Tibial artery (tissue), 4 donors: Measurements from ENCODE around the gene GAGE10.

ENCODE experiments used
- DNase-seq, 2 donors: peaks; one replicate each; pipeline ENCODE4 v3.0.0-alpha.2; 2019
- H3K27ac ChIP-seq, 2 donors: fragments of 200-600 bp; sonication (generic) in 1 of 2; 1 replicate in 1 of 2; 2 replicates in 1 of 2; pipeline ENCODE4 v1.5.1; 2018 to 2019; ENCODE audit warnings: mild to moderate bottlenecking in 1 of 2
- H3K27me3 ChIP-seq, 2 donors: fragments of 200-600 bp; sonication (generic) in 1 of 2; one replicate each; pipeline versions ENCODE4 v1.5.1 to v1.6.0; 2016 to 2019
- H3K36me3 ChIP-seq, 3 donors: fragments of 200-600 bp; sonication (generic) in 2 of 3; one replicate each; pipeline ENCODE4 v1.5.1; 2016 to 2019; ENCODE audit warnings: mild to moderate bottlenecking in 2 of 3
- H3K4me1 ChIP-seq, 4 donors: fragments of 200-600 bp; sonication (generic) in 2 of 4; 1 replicate in 3 of 4; 2 replicates in 1 of 4; pipeline ENCODE4 v1.5.1; 2016 to 2019
- H3K4me3 ChIP-seq, 2 donors: fragments of 200-600 bp; sonication (generic) in 1 of 2; 1 replicate in 1 of 2; 2 replicates in 1 of 2; pipeline ENCODE4 v1.5.1; 2018 to 2019; ENCODE audit warnings: mild to moderate bottlenecking in 2 of 2
- H3K9me3 ChIP-seq, 3 donors: fragments of 200-600 bp; sonication (generic) in 1 of 3; one replicate each; pipeline ENCODE4 v1.5.1; 2016 to 2019
- intact Hi-C: fragments of 100-400 bp; cut with DNase I; formaldehyde crosslinking; loops from one replicate; pipeline ENCODE4 v1.15.0; 2023; ENCODE audit warnings: low total_unique reads
- TF ChIP-seq, protein P1 (sequence below), 2 experiments: fragments of 200-600 bp in 1 of 2; fragments of 450-650 bp in 1 of 2; IDR thresholded peaks; one replicate each; pipeline ENCODE4 v1.5.1; 2017 to 2019; ENCODE audit warnings: antibody characterized with exemption in 2 of 2, mild to moderate bottlenecking in 1 of 2, moderate library complexity in 1 of 2

GAGE10 gene

DNA sequence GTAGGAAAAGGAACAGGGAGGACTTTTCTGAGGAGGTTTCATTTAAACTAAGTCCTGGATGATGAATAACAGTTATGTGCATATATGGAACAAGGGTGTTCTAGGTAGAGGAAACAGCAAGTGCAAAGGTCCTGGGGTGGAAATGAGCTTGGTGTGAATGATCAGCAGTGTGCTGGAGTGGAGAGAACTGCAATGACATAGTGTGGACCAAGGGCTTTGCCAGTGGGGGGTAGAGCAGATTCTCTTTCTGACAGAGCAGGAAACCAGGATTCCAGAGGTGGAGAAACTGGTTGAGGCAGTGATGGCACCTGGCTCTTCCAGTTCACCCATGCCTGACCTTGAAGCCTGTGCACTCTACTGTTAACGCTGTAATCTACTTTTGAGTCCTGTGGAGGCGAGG lies 32.1 kb upstream of the GAGE10 start:
- Histone ChIP-seq H3K27ac (peak overlapping the region in 1 of 2 donors; percentile 93), H3K4me1 (peaks cover 0 to 47% (median 19%) of the 10 kb centered on the region in 4 donors), H3K27me3 (no peaks in the 10 kb centered on the region), H3K9me3 (no peaks in the 10 kb centered on the region), H3K4me3 (peak overlapping the region; percentile 80 to 89), H3K36me3 (peaks cover 0 to 4% (median 0%) of the 10 kb centered on the region in 3 donors)
- TF ChIP-seq, protein P1, sequence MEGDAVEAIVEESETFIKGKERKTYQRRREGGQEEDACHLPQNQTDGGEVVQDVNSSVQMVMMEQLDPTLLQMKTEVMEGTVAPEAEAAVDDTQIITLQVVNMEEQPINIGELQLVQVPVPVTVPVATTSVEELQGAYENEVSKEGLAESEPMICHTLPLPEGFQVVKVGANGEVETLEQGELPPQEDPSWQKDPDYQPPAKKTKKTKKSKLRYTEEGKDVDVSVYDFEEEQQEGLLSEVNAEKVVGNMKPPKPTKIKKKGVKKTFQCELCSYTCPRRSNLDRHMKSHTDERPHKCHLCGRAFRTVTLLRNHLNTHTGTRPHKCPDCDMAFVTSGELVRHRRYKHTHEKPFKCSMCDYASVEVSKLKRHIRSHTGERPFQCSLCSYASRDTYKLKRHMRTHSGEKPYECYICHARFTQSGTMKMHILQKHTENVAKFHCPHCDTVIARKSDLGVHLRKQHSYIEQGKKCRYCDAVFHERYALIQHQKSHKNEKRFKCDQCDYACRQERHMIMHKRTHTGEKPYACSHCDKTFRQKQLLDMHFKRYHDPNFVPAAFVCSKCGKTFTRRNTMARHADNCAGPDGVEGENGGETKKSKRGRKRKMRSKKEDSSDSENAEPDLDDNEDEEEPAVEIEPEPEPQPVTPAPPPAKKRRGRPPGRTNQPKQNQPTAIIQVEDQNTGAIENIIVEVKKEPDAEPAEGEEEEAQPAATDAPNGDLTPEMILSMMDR (IDR thresholded peaks at IDR 0.05) = no peak
- no peak for DNase-seq
- intact Hi-C loops = no loop called here

DNA sequence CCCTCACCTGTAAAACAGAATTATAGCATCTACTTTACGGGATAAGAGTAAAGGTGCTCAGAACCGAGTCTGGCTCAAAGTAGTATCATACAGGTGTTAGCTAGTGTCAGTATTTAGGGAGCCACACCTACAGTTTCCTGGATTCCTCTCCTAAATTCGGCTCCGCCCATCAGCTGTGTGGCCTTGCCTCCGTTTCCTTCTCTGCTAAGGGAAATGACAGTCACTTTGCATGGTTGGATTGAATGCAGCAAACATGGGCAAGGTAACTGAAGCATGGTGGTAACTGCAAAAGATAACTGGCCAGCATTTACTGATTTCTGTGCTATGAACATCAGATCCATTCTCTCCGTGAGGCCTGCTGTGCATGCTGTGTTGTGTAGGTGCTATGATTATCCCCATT lies 31.0 kb upstream of the GAGE10 start:
- Histone ChIP-seq H3K9me3 (no peaks in the 10 kb centered on the region), H3K27ac (no peak overlapping the region), H3K4me3 (no peak overlapping the region), H3K27me3 (no peaks in the 10 kb centered on the region), H3K4me1 (peaks cover 0 to 52% (median 19%) of the 10 kb centered on the region in 4 donors), H3K36me3 (peaks cover 0 to 4% (median 0%) of the 10 kb centered on the region in 3 donors)
- DNase-seq = no peak
- TF ChIP-seq, protein P1 (IDR thresholded peaks at IDR 0.05) = no peak
- intact Hi-C loops = no loop called here

GRCh38 chrX:49273181-49273727 lies 30.2 kb upstream of the GAGE10 start:
- Histone ChIP-seq H3K27me3 (no peaks in the 10 kb centered on the region), H3K4me3 (no peak overlapping the region), H3K36me3 (peaks cover 0 to 4% (median 0%) of the 10 kb centered on the region in 3 donors), H3K27ac (no peak overlapping the region), H3K4me1 (peaks cover 0 to 52% (median 19%) of the 10 kb centered on the region in 4 donors), H3K9me3 (no peaks in the 10 kb centered on the region)
- TF ChIP-seq, protein P1 (IDR thresholded peaks at IDR 0.05) = no peak
- DNase-seq = peak in 1 of 2 donors; percentile 16
- intact Hi-C loops = no loop called here

DNA sequence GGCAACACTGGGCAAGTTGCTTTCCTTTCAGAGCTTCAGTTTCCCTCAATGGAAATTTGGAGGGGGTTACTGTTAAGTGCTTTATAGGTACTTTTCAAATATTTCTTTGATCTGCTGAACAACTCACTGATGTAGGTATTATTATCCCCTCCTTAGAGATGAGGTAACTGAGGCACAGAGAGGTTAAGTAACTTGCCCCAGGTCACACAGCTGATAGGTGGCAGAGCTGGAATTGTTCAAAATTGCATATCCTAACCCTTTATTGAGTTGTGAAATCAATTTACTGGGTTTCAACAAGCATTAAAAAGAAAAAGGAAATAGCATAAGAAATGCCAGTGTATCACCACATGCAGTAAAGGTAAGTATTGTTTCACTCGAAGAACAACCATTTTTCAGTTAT lies 27.2 kb upstream of the GAGE10 start:
- intact Hi-C loops = no loop called here
- Histone ChIP-seq H3K4me3 (no peak overlapping the region), H3K27ac (no peak overlapping the region), H3K27me3 (no peaks in the 10 kb centered on the region), H3K36me3 (peaks cover 0 to 4% (median 0%) of the 10 kb centered on the region in 3 donors), H3K9me3 (no peaks in the 10 kb centered on the region), H3K4me1 (peaks cover 0 to 40% (median 13%) of the 10 kb centered on the region in 4 donors)
- TF ChIP-seq, protein P1 (IDR thresholded peaks at IDR 0.05) = no peak
- no peak for DNase-seq

DNA sequence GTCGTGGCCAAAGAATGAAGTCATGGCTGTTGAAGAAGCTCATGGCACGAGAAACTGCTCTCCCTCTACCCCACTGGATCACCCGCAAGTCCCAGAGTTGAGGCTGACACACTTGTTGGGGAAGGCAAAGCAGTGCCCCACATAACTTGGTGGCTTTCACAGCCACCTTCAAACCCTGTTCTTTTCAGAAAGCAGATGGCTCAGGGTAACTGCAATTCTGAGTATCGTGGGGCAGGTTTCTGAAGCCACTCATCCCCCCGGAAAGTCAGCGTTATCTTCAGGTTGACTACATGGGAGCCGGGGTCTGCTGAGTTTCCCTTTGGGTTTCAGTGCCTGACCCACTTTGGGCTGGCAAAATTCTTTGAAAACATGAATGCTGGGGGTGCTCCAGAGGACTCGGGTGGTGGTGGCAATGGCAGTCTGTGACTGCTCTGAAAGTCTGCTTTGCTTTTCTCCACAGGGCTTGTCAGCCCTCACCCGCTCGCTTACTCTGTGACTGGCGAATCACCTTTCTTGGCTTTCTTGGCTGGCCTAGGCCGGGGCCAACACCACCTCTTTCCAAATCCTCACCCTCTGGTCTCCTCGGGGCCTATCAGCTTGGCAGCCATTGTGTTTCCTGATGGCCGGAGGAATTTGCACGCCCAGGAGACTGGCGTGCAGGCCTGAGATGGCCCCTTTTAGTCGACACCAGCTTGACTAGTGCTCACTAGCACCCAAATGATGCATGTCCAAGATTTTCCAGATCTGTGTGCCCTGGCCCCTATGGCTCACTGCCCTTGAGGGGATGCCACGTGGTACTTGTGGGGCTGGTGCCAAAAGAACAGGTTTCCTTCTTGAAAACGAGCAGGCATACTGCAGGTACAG lies 26.5 kb upstream of the GAGE10 start:
- no peaks in the 10 kb centered on the region for H3K9me3 ChIP-seq
- no peak overlapping the region for H3K27ac ChIP-seq
- DNase-seq = no peak
- H3K27me3 ChIP-seq = no peaks in the 10 kb centered on the region
- H3K36me3 ChIP-seq = peaks cover 0 to 4% (median 0%) of the 10 kb centered on the region in 3 donors
- no peak overlapping the region for H3K4me3 ChIP-seq
- intact Hi-C loops = no loop called here
- peaks cover 0 to 33% (median 10%) of the 10 kb centered on the region in 4 donors for H3K4me1 ChIP-seq
- TF ChIP-seq, protein P1 (IDR thresholded peaks at IDR 0.05) = no peak
